PFSK-1 (cell line): ENCODE data around the gene MTRR.

ENCODE experiments used
- FOXP2 ChIP-seq: optimal IDR thresholded peaks from 2 replicates; pipeline ENCODE3; 2011; ENCODE audit warnings: borderline replicate concordance, control low read depth, inconsistent platforms; ENCODE audit not compliant: insufficient read depth; ENCODE audit errors: extremely low read length, extremely low read depth
- POLR2AphosphoS5 ChIP-seq: IDR thresholded peaks from 2 replicates; pipeline ENCODE4 v1.6.1; 2012; ENCODE audit warnings: low read depth, mild to moderate bottlenecking, control low read depth, low read length, moderate library complexity
- SIN3A ChIP-seq: IDR thresholded peaks from 2 replicates; pipeline ENCODE4 v1.6.1; 2012; ENCODE audit warnings: mild to moderate bottlenecking, low read length, moderate library complexity, borderline replicate concordance; ENCODE audit not compliant: insufficient read depth
- TAF1 ChIP-seq: IDR thresholded peaks from 2 replicates; pipeline ENCODE4 v1.6.1; 2012; ENCODE audit warnings: low read length, control low read depth, borderline replicate concordance; ENCODE audit not compliant: insufficient read depth
- TF ChIP-seq, protein P1 (sequence below), 2 experiments: IDR thresholded peaks; 2 replicates each; pipeline versions ENCODE4 v1.6.1 to v1.8.0; 2011 to 2012; ENCODE audit warnings: low read depth in 2 of 2, low read length in 2 of 2, control low read depth in 1 of 2, inconsistent platforms in 1 of 2, mild to moderate bottlenecking in 1 of 2, moderate library complexity in 1 of 2; ENCODE audit not compliant: insufficient read depth in 1 of 2

MTRR gene

GRCh38 chr5:7856855-7857254 lies 12.1 kb upstream of the MTRR start:
- TF ChIP-seq SIN3A (no peak), TAF1 (no peak), POLR2AphosphoS5 (no peak), FOXP2 (no peak)
- TF ChIP-seq, protein P1, sequence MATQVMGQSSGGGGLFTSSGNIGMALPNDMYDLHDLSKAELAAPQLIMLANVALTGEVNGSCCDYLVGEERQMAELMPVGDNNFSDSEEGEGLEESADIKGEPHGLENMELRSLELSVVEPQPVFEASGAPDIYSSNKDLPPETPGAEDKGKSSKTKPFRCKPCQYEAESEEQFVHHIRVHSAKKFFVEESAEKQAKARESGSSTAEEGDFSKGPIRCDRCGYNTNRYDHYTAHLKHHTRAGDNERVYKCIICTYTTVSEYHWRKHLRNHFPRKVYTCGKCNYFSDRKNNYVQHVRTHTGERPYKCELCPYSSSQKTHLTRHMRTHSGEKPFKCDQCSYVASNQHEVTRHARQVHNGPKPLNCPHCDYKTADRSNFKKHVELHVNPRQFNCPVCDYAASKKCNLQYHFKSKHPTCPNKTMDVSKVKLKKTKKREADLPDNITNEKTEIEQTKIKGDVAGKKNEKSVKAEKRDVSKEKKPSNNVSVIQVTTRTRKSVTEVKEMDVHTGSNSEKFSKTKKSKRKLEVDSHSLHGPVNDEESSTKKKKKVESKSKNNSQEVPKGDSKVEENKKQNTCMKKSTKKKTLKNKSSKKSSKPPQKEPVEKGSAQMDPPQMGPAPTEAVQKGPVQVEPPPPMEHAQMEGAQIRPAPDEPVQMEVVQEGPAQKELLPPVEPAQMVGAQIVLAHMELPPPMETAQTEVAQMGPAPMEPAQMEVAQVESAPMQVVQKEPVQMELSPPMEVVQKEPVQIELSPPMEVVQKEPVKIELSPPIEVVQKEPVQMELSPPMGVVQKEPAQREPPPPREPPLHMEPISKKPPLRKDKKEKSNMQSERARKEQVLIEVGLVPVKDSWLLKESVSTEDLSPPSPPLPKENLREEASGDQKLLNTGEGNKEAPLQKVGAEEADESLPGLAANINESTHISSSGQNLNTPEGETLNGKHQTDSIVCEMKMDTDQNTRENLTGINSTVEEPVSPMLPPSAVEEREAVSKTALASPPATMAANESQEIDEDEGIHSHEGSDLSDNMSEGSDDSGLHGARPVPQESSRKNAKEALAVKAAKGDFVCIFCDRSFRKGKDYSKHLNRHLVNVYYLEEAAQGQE (IDR thresholded peaks at IDR 0.05; ENCODE audit: insufficient read depth in 1 of 2, low read depth in 2 of 2, low read length in 2 of 2), result no peak

DNA sequence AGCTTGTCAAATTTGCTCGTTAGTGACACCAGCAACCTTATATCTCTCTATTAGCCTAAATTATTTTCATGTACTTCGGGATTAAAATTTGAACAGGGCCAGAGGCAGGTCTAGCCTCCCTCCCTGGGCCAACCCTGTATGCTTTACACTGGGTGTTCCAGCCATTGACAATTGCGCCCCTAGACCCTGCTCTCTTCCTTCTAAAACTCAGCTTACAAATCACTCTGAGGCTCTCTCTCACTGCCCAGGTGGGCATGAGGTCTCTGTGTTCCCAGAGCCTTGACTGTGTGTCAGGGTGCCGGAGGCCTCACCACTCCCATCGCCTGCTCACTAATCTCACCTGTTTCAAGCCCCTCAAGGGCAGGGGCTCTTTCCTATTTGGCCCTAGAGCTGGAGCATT lies 11.6 kb upstream of the MTRR start:
- TF ChIP-seq TAF1 (no peak), SIN3A (no peak), FOXP2 (no peak), POLR2AphosphoS5 (no peak)
- TF ChIP-seq, protein P1 (IDR thresholded peaks at IDR 0.05; ENCODE audit: insufficient read depth in 1 of 2, low read depth in 2 of 2, low read length in 2 of 2), result no peak

DNA sequence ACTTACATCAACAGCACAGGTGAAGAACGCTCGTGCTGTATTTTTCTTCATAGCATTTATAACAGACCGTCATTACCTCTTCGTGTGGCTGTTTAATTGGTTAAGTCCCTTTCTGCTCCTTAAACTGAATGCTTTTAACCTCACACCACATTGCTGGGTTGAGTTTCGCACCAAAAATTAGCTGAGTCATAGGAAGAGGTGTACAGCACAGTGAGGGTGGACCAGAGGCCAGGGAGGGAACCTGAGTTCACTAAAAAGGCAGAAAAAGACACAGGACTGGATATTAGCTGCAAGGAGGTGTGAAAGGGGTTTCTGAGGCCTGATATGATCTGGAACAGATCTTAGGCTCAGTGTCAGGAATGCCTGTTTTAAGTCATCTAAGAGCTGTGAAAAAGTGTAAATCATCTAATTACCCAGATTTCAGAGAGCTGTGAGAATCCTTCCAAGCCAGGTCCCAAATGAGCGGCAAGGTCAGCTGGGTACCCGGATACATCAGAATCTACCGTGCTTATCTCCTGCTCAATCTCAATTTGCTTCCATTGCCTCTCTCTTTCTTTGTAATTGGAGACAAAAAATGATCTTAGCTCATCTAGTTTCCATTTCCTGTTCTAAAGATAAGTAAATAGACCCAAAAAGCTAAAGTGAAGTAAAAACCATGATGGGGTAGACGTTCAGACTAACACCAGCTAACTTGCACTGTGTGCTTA lies 10.9 kb upstream of the MTRR start:
- TF ChIP-seq, protein P1 (IDR thresholded peaks at IDR 0.05; ENCODE audit: insufficient read depth in 1 of 2, low read depth in 2 of 2, low read length in 2 of 2), result no peak
- TF ChIP-seq FOXP2, result no peak
- no peak for TF ChIP-seq POLR2AphosphoS5
- no peak for TF ChIP-seq TAF1
- TF ChIP-seq SIN3A, result no peak

DNA sequence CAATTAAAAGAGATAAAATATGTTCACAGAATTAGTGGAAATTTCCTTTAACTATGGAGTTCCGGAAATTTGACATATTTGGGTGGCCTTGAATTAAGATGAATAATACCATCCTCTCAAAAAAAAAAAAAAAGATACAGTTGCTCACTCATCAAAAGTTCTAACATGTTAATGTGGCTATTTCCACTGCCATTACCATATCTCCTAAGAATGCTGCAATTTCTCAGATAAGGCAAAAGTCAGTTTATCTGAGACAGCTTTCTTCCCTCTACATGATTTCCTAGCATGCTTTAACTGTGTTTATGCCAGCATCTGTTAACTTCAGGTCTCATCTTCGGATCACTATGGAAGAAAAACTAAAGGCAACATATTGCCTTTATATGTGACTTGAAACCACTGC lies 2.8 kb upstream of the MTRR start:
- TF ChIP-seq, protein P1 (IDR thresholded peaks at IDR 0.05; ENCODE audit: insufficient read depth in 1 of 2, low read depth in 2 of 2, low read length in 2 of 2), result no peak

DNA sequence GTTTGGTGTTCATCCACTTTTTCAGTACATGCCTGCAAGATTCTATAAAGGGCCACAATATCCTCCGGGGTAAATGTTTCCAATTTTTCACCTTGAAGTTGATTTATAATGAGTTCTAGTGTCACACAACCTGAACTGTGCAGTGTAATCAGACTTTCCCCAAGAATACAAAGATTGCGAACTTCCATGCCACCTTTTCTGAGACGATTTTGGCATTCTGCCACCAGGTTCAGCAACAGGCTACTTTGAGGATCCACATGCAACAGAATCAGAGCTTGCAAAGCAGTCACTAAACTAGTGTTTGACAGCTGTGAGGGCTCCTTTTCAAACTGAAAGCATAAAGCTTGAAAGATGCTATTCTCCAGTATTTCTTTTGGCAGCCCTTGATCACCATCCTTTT lies 1.7 kb upstream of the MTRR start:
- TF ChIP-seq POLR2AphosphoS5 (no peak), TAF1 (no peak), FOXP2 (no peak), SIN3A (no peak)
- TF ChIP-seq, protein P1 (IDR thresholded peaks at IDR 0.05; ENCODE audit: insufficient read depth in 1 of 2, low read depth in 2 of 2, low read length in 2 of 2), result no peak
